PC-3 (cell line): ENCODE data around the gene NDUFS7. TPM values are rescaled to one million over a fixed set of nuclear protein-coding genes. Genes with fewer than 3 reads are reported as not detected.

Source experiments
- ATAC-seq: fragments of 200-7000 bp; cut with Tn5 transposase; 2 replicates; pipeline ENCODE4 v1.9.1; 2020; ENCODE audit warnings: mild to moderate bottlenecking, moderate library complexity
- BruUV-seq: library from RNA; stranded (reverse); fragments of 400-500 nt; replicated peaks from 2 replicates; lab custom pipeline; 2021; lab: Mats Ljungman, UMichigan
- CTCF ChIA-PET: fragments of 300-600 bp; sonication (Branson Sonifier 250); formaldehyde crosslinking; loops from one replicate; lab custom pipeline; 2022; ENCODE audit warnings: antibody characterized with exemption; lab: Charles Lee
- POLR2A ChIA-PET: fragments of 300-600 bp; sonication (Branson Sonifier 250); formaldehyde crosslinking; loops from one replicate; lab custom pipeline; 2022; ENCODE audit warnings: antibody characterized with exemption; ENCODE audit not compliant: unreplicated experiment; lab: Charles Lee
- DNase-seq: peaks from one replicate; pipeline ENCODE4 v3.0.0-alpha.2; 2015
- H2AFZ ChIP-seq: fragments of 300-600 bp; sonication (generic); 2 replicates; pipeline ENCODE4 v1.6.0; 2016; ENCODE audit warnings: antibody characterized with exemption, low read length
- H3F3A ChIP-seq: fragments of 300-600 bp; sonication (generic); one replicate; pipeline ENCODE4 v1.6.0; 2017; ENCODE audit warnings: antibody characterized with exemption, low read length, control low read depth, mild to moderate bottlenecking; ENCODE audit not compliant: unreplicated experiment
- H3K27ac ChIP-seq: fragments of 300-600 bp; sonication (generic); 2 replicates; pipeline ENCODE4 v1.5.1; 2016; ENCODE audit warnings: mild to moderate bottlenecking, low read length
- H3K27me3 ChIP-seq: fragments of 300-600 bp; sonication (generic); 2 replicates; pipeline ENCODE4 v1.6.1; 2016; ENCODE audit warnings: low read length, mixed read lengths
- H3K36me3 ChIP-seq: fragments of 300-600 bp; sonication (generic); 2 replicates; pipeline ENCODE4 v1.6.1; 2016; ENCODE audit warnings: low read depth, mixed run types, low read length, mixed read lengths
- H3K4me1 ChIP-seq: fragments of 300-600 bp; sonication (generic); 2 replicates; pipeline ENCODE4 v1.5.1; 2016; ENCODE audit warnings: low read length; ENCODE audit not compliant: insufficient read depth
- H3K4me2 ChIP-seq: fragments of 300-600 bp; sonication (generic); 2 replicates; pipeline ENCODE4 v1.6.0; 2016; ENCODE audit warnings: low read length
- H3K4me3 ChIP-seq: fragments of 300-600 bp; sonication (generic); 2 replicates; pipeline ENCODE4 v1.5.1; 2016; ENCODE audit warnings: mild to moderate bottlenecking, low read length, mixed read lengths
- H3K79me2 ChIP-seq: fragments of 300-600 bp; sonication (generic); 2 replicates; pipeline ENCODE4 v1.6.1; 2017; ENCODE audit warnings: low read length, mixed read lengths
- H3K9ac ChIP-seq: fragments of 300-600 bp; sonication (generic); 2 replicates; pipeline ENCODE4 v1.6.0; 2016; ENCODE audit warnings: mild to moderate bottlenecking, low read length
- H3K9me2 ChIP-seq: fragments of 300-600 bp; sonication (generic); replicated peaks from 2 replicates; pipeline ENCODE4 v1.6.1; 2016; ENCODE audit warnings: mixed run types, low read length, mixed read lengths
- H3K9me3 ChIP-seq: fragments of 300-600 bp; sonication (generic); 2 replicates; pipeline ENCODE4 v1.6.1; 2016; ENCODE audit warnings: low read length, mixed read lengths
- H4K20me1 ChIP-seq: fragments of 300-600 bp; sonication (generic); 2 replicates; pipeline ENCODE4 v1.6.1; 2016; ENCODE audit warnings: low read length, mixed read lengths
- EZH2 ChIP-seq: fragments of 300-600 bp; sonication (generic); IDR thresholded peaks from one replicate; pipeline ENCODE4 v1.6.1; 2017; ENCODE audit warnings: antibody characterized with exemption, mild to moderate bottlenecking, low read length; ENCODE audit not compliant: unreplicated experiment
- EZH2phosphoT487 ChIP-seq: fragments of 300-600 bp; sonication (generic); IDR thresholded peaks from 2 replicates; pipeline ENCODE4 v1.6.1; 2018; ENCODE audit warnings: mild to moderate bottlenecking, antibody characterized with exemption, low read length, borderline replicate concordance
- intact Hi-C: fragments of 100-400 bp; cut with micrococcal nuclease; formaldehyde crosslinking; loops from 2 replicates; pipeline ENCODE4 v1.9.0; 2023
- total RNA-seq: library from RNA; depleted of rRNA; stranded (reverse); fragments of >200 nt; gene quantifications from 2 replicates; pipeline ENCODE4 v1.2.3, GENCODE V29; 2014
- TF ChIP-seq, protein P1 (sequence below): fragments of 300-600 bp; sonication (generic); conservative IDR thresholded peaks from 2 replicates; pipeline ENCODE4 v1.5.1; 2017; ENCODE audit warnings: antibody characterized with exemption, low read depth, mild to moderate bottlenecking, low read length

Gene NDUFS7
- total RNA-seq, 1 experiment from 2014 or later, result 111 TPM

- H2AFZ ChIP-seq, result no peak overlapping the region
- ChIA-PET POLR2A (no interaction called here), CTCF (interaction anchor here (0.7 kb wide), 1 partner anchor 20 kb away, joined by 3 read pairs; no protein-coding TSS in a partner anchor)
- DNase-seq (no peak), ATAC-seq (no peak)
- H3K27me3 ChIP-seq, result no peaks in the 10 kb centered on the region
- H3F3A ChIP-seq, result no peaks in the 10 kb centered on the region
- 0 out of 2 replicates have a peak, but pooled peaks cover 2% of the 10 kb centered on the region for H4K20me1 ChIP-seq
- no peak overlapping the region for H3K27ac ChIP-seq
- H3K4me1 ChIP-seq, result no peaks in the 10 kb centered on the region
- no peak overlapping the region for H3K4me2 ChIP-seq
- no peaks in the 10 kb centered on the region for H3K9me3 ChIP-seq
- H3K9me2 ChIP-seq, result no peaks in the 10 kb centered on the region
- no peak overlapping the region for H3K4me3 ChIP-seq
- H3K79me2 ChIP-seq, result peaks cover 29% of the 10 kb centered on the region
- peaks cover 28% of the 10 kb centered on the region; the same call in 1 of the 2 replicates for H3K36me3 ChIP-seq
- TF ChIP-seq, protein P1, sequence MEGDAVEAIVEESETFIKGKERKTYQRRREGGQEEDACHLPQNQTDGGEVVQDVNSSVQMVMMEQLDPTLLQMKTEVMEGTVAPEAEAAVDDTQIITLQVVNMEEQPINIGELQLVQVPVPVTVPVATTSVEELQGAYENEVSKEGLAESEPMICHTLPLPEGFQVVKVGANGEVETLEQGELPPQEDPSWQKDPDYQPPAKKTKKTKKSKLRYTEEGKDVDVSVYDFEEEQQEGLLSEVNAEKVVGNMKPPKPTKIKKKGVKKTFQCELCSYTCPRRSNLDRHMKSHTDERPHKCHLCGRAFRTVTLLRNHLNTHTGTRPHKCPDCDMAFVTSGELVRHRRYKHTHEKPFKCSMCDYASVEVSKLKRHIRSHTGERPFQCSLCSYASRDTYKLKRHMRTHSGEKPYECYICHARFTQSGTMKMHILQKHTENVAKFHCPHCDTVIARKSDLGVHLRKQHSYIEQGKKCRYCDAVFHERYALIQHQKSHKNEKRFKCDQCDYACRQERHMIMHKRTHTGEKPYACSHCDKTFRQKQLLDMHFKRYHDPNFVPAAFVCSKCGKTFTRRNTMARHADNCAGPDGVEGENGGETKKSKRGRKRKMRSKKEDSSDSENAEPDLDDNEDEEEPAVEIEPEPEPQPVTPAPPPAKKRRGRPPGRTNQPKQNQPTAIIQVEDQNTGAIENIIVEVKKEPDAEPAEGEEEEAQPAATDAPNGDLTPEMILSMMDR, result no peak
- TF ChIP-seq EZH2, result no peak
- no peak for TF ChIP-seq EZH2phosphoT487
- BruUV-seq, result no TSS peak
- no peak overlapping the region for H3K9ac ChIP-seq
- intact Hi-C loops, result no loop called here
Measured at GRCh38 chr19:1422943-1423342, 39.2 kb downstream of the NDUFS7 start.

DNA sequence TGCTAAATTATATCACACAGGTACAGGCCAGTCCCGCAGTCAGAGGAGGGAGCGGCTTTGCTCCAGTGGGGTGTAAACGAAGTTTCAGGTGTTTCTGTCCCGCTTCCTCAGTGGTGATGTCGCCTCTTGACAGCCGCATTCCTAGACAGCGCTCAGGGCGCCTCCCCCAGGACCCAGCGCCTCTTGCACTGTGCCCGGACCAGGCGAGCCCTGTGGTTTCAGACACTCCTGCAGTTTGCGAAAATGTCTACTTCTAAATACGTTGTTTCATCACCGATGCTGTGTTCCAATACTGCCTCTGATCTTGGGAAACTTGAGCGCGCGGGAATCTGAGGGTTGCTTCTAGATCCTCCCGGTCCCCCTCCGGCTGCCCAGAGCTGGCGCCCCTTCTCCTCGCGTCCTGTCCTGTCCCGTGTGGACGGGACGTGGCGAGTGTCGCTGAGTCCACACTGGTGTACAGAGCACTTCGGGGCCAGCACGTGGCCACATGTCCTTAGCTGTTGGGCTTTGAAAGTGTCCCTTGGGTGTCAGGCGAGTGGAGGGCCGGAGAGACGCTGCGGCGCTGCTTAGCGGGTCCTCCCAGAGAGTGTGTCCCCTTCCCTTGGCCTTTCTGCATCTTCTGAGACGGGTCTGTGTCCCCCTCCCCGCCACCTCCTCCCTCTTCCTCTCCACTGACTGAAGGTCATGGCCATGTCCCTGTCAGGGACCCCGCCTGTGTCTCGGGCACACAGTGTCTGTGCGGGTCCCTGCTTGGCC is 39.9 kb downstream of the NDUFS7 start:
- H3K4me3 ChIP-seq, result no peak overlapping the region
- intact Hi-C loops, result no loop called here
- no peak for DNase-seq
- no peak overlapping the region for H3K9ac ChIP-seq
- no TSS peak for BruUV-seq
- no peaks in the 10 kb centered on the region for H3F3A ChIP-seq
- peaks cover 28% of the 10 kb centered on the region; the same call in 1 of the 2 replicates for H3K36me3 ChIP-seq
- ATAC-seq, result no peak
- ChIA-PET CTCF (no interaction called here), POLR2A (no interaction called here)
- no peaks in the 10 kb centered on the region for H3K4me1 ChIP-seq
- H3K9me3 ChIP-seq, result no peaks in the 10 kb centered on the region
- TF ChIP-seq, protein P1, result no peak
- TF ChIP-seq EZH2phosphoT487 (no peak), EZH2 (no peak)
- H3K4me2 ChIP-seq, result no peak overlapping the region
- peaks cover 22% of the 10 kb centered on the region for H3K79me2 ChIP-seq
- no peaks in the 10 kb centered on the region for H3K27me3 ChIP-seq
- H3K9me2 ChIP-seq, result no peaks in the 10 kb centered on the region
- H3K27ac ChIP-seq, result no peak overlapping the region
- no peaks in the 10 kb centered on the region for H4K20me1 ChIP-seq
- H2AFZ ChIP-seq, result no peak overlapping the region
